ENCODE results near the gene CD2AP. TPM values are rescaled to one million over a fixed set of nuclear protein-coding genes. Genes with fewer than 3 reads are reported as not detected.
"Not testable (repeated sequence)": the region's sequence is repeated elsewhere in the genome, so short reads cannot be mapped to it uniquely, and the experiment has no call there.

CD2AP gene
- total RNA-seq, 1 donor from 2014 or later, result 34.5 TPM

- no peaks in the 10 kb centered on the region for H3K27me3 ChIP-seq
- H3K27ac ChIP-seq, result no peak overlapping the region
- H3K4me1 ChIP-seq, result peaks cover 8% of the 10 kb centered on the region
- H3K36me3 ChIP-seq, result no peaks in the 10 kb centered on the region
- DNase-seq, result no peak
- no peaks in the 10 kb centered on the region for H3K9me3 ChIP-seq
- H3K4me3 ChIP-seq, result no peak overlapping the region
- no peak for ATAC-seq
- intact Hi-C loops (cut with DNase I), result loop anchor here (5.0 kb wide), 1 partner anchor 143 kb away; no protein-coding TSS in a partner anchor
- no peak for TF ChIP-seq CTCF (IDR thresholded peaks at IDR 0.05)
Measured at GRCh38 chr6:47634210-47635047, 156.8 kb downstream of the CD2AP start.

- intact Hi-C loops (cut with DNase I), result no loop called here
Measured at GRCh38 chr6:47646689-47647088, 169.1 kb downstream of the CD2AP start.

GRCh38 chr6:47647188-47647587 lies 169.6 kb downstream of the CD2AP start:
- ATAC-seq (no peak), DNase-seq (no peak)
- no peak for TF ChIP-seq CTCF (IDR thresholded peaks at IDR 0.05)
- Histone ChIP-seq H3K27ac (no peak overlapping the region), H3K4me3 (no peak overlapping the region), H3K9me3 (no peaks in the 10 kb centered on the region), H3K27me3 (no peaks in the 10 kb centered on the region), H3K36me3 (no peaks in the 10 kb centered on the region), H3K4me1 (peaks cover 7% of the 10 kb centered on the region)
- intact Hi-C loops (cut with DNase I), result no loop called here

More at GRCh38 chr6:47646689-47647088, 169.1 kb downstream of the CD2AP start:
- Histone ChIP-seq H3K27me3 (no peaks in the 10 kb centered on the region), H3K36me3 (no peaks in the 10 kb centered on the region), H3K9me3 (no peaks in the 10 kb centered on the region), H3K4me3 (no peak overlapping the region), H3K27ac (no peak overlapping the region), H3K4me1 (peaks cover 7% of the 10 kb centered on the region)
- ATAC-seq, result no peak
- no peak for DNase-seq
- no peak for TF ChIP-seq CTCF (IDR thresholded peaks at IDR 0.05)

- not testable (repeated sequence) for ATAC-seq
Measured at GRCh38 chr6:47647626-47648025, 170.0 kb downstream of the CD2AP start.

GRCh38 chr6:47648031-47648430 lies 170.4 kb downstream of the CD2AP start:
- Histone ChIP-seq H3K4me3 (no peak overlapping the region), H3K9me3 (no peaks in the 10 kb centered on the region), H3K4me1 (peaks cover 7% of the 10 kb centered on the region), H3K27me3 (no peaks in the 10 kb centered on the region), H3K36me3 (no peaks in the 10 kb centered on the region), H3K27ac (no peak overlapping the region)
- intact Hi-C loops (cut with DNase I), result no loop called here
- no peak for TF ChIP-seq CTCF (IDR thresholded peaks at IDR 0.05)
- no peak for ATAC-seq
- DNase-seq, result no peak

More at GRCh38 chr6:47647626-47648025, 170.0 kb downstream of the CD2AP start:
- H3K27me3 ChIP-seq; DNase-seq; H3K4me1 ChIP-seq; H3K4me3 ChIP-seq; H3K36me3 ChIP-seq; H3K27ac ChIP-seq; H3K9me3 ChIP-seq; intact Hi-C loops (cut with DNase I): not testable (repeated sequence)

GRCh38 chr6:47650553-47651432 lies 173.2 kb downstream of the CD2AP start:
- DNase-seq, result no peak
- H3K27ac ChIP-seq, result no peak overlapping the region
- H3K9me3 ChIP-seq, result no peaks in the 10 kb centered on the region
- no peaks in the 10 kb centered on the region for H3K36me3 ChIP-seq
- no peak for TF ChIP-seq CTCF (IDR thresholded peaks at IDR 0.05)
- no peaks in the 10 kb centered on the region for H3K27me3 ChIP-seq
- H3K4me3 ChIP-seq, result no peak overlapping the region
- H3K4me1 ChIP-seq, result peaks cover 7% of the 10 kb centered on the region
- intact Hi-C loops (cut with DNase I), result no loop called here
- no peak for ATAC-seq

All from upper lobe of right lung (tissue), 1 donor.